ENCODE data around the gene SPDYE9. TPM values are rescaled to one million over a fixed set of nuclear protein-coding genes. Genes with fewer than 3 reads are reported as not detected.
"Not testable (repeated sequence)": the region's sequence is repeated elsewhere in the genome, so short reads cannot be mapped to it uniquely, and the experiment has no call there.

SPDYE9 gene
- total RNA-seq = not detected

GRCh38 chr7:73085938-73086337 lies at the start of gene SPDYE9:
Gene SPDYE9, minus strand, starts transcription at chr7:73086038. Its CDS starts 1,800 bp downstream, at chr7:73084238.
- CTCF ChIA-PET; DNase-seq; H3K27ac Mint-ChIP-seq; H3K9me3 Mint-ChIP-seq (ENCODE audit: insufficient read depth); H3K4me3 Mint-ChIP-seq; H3K36me3 Mint-ChIP-seq (ENCODE audit: low read depth); POLR2A ChIA-PET; H3K4me1 Mint-ChIP-seq (ENCODE audit: low read depth); H3K27me3 Mint-ChIP-seq (ENCODE audit: low read depth); ATAC-seq: not testable (repeated sequence)

- H3K27me3 Mint-ChIP-seq (ENCODE audit: low read depth); ATAC-seq; DNase-seq; H3K9me3 Mint-ChIP-seq (ENCODE audit: insufficient read depth); POLR2A ChIA-PET; H3K4me1 Mint-ChIP-seq (ENCODE audit: low read depth); CTCF ChIA-PET; H3K27ac Mint-ChIP-seq; H3K36me3 Mint-ChIP-seq (ENCODE audit: low read depth); H3K4me3 Mint-ChIP-seq: not testable (repeated sequence)
These were observed 49.0 kb upstream of the SPDYE9 start for GRCh38 chr7:73134866-73135265.

- H3K36me3 Mint-ChIP-seq (ENCODE audit: low read depth); POLR2A ChIA-PET; ATAC-seq; H3K4me3 Mint-ChIP-seq; H3K9me3 Mint-ChIP-seq (ENCODE audit: insufficient read depth); DNase-seq; CTCF ChIA-PET; H3K27ac Mint-ChIP-seq; H3K27me3 Mint-ChIP-seq (ENCODE audit: low read depth); H3K4me1 Mint-ChIP-seq (ENCODE audit: low read depth): not testable (repeated sequence)
These were observed 46.9 kb upstream of the SPDYE9 start for GRCh38 chr7:73132651-73133217.

DNA sequence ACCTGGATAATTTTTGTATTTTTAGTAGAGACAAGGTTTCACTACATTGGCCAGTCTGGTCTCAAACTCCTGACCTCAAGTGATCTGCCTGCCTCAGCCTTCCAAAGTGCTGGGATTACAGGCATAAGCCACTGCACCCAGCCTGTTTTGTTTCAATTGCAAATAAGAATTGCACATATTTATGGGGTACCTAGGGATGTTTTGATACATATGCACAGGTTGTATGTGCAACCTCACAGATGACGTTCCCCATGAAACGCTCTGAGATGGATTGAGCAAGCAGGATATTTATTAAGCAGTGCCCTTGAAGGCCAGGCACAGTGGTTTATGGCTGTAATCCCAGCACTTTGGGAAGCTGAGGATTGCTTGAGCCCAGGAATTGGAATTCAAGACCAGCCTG lies 44.8 kb upstream of the SPDYE9 start:
- H3K27me3 Mint-ChIP-seq (ENCODE audit: low read depth); ATAC-seq; H3K4me1 Mint-ChIP-seq (ENCODE audit: low read depth); DNase-seq; CTCF ChIA-PET; POLR2A ChIA-PET; H3K9me3 Mint-ChIP-seq (ENCODE audit: insufficient read depth); H3K27ac Mint-ChIP-seq; H3K36me3 Mint-ChIP-seq (ENCODE audit: low read depth); H3K4me3 Mint-ChIP-seq: not testable (repeated sequence)

- ATAC-seq = peak; percentile 34
- H3K27me3 Mint-ChIP-seq (ENCODE audit: low read depth); DNase-seq; POLR2A ChIA-PET; H3K27ac Mint-ChIP-seq; H3K9me3 Mint-ChIP-seq (ENCODE audit: insufficient read depth); CTCF ChIA-PET; H3K4me1 Mint-ChIP-seq (ENCODE audit: low read depth); H3K36me3 Mint-ChIP-seq (ENCODE audit: low read depth); H3K4me3 Mint-ChIP-seq: not testable (repeated sequence)
These were observed 38.3 kb upstream of the SPDYE9 start for GRCh38 chr7:73124126-73124525.

GRCh38 chr7:73122778-73123447 lies 37.1 kb upstream of the SPDYE9 start:
- CTCF ChIA-PET; H3K27ac Mint-ChIP-seq; DNase-seq; POLR2A ChIA-PET; ATAC-seq; H3K4me1 Mint-ChIP-seq (ENCODE audit: low read depth); H3K9me3 Mint-ChIP-seq (ENCODE audit: insufficient read depth); H3K4me3 Mint-ChIP-seq; H3K27me3 Mint-ChIP-seq (ENCODE audit: low read depth); H3K36me3 Mint-ChIP-seq (ENCODE audit: low read depth): not testable (repeated sequence)

- H3K36me3 Mint-ChIP-seq (ENCODE audit: low read depth); H3K27me3 Mint-ChIP-seq (ENCODE audit: low read depth); POLR2A ChIA-PET; H3K4me3 Mint-ChIP-seq; DNase-seq; H3K9me3 Mint-ChIP-seq (ENCODE audit: insufficient read depth); H3K4me1 Mint-ChIP-seq (ENCODE audit: low read depth); CTCF ChIA-PET; H3K27ac Mint-ChIP-seq: not testable (repeated sequence)
- ATAC-seq = peak; percentile 31
These were observed 32.3 kb upstream of the SPDYE9 start for GRCh38 chr7:73118155-73118554.

- POLR2A ChIA-PET = not testable (repeated sequence)
These were observed 28.0 kb downstream of the SPDYE9 start, which contains the start of gene SPDYE11 for GRCh38 chr7:73057811-73058210. Gene SPDYE11, minus strand, starts transcription at chr7:73057911. Its CDS starts 1,800 bp downstream, at chr7:73056111.

DNA sequence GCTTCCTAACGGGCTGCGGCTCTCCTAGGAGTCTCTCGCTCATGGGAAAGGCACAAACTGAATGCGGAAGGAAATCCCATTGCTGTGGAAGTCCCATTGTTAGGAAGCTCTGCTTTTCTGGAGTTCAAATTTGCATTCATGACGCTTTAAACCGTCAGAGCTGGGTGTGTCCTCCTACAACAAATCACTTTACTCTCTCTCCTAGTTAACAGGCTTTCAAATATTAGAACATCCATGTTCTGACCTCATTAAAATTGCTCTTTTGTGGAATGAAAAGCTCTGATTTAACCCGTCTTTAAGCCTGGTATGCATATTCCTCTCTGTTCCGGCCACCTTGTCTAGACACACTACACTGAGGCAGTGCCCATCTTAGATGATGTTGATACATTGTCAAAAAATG lies 56.2 kb downstream of the SPDYE9 start, which contains the start of gene SPDYE8:
SPDYE8 (minus strand) TSS at position 101 of the 400 bp plus-strand sequence. CDS start 1,800 bp downstream, outside the sequence.
- H3K27ac Mint-ChIP-seq; ATAC-seq; H3K27me3 Mint-ChIP-seq (ENCODE audit: low read depth); H3K36me3 Mint-ChIP-seq (ENCODE audit: low read depth); H3K9me3 Mint-ChIP-seq (ENCODE audit: insufficient read depth); H3K4me3 Mint-ChIP-seq; DNase-seq; CTCF ChIA-PET; POLR2A ChIA-PET; H3K4me1 Mint-ChIP-seq (ENCODE audit: low read depth): not testable (repeated sequence)

More at GRCh38 chr7:73057811-73058210, 28.0 kb downstream of the SPDYE9 start, which contains the start of gene SPDYE11:
- CTCF ChIA-PET; H3K4me1 Mint-ChIP-seq (ENCODE audit: low read depth); DNase-seq; H3K27me3 Mint-ChIP-seq (ENCODE audit: low read depth); H3K4me3 Mint-ChIP-seq; ATAC-seq; H3K36me3 Mint-ChIP-seq (ENCODE audit: low read depth); H3K9me3 Mint-ChIP-seq (ENCODE audit: insufficient read depth); H3K27ac Mint-ChIP-seq: not testable (repeated sequence)

Other genes starting within 250 kb of the SPDYE9 start
- 10 to 100 TPM; 58.4 to 63.4 TPM for gene POM121, start 160.9 kb downstream of the SPDYE9 start, total RNA-seq
- gene TRIM74, start 116.6 kb downstream of the SPDYE9 start, total RNA-seq = 1 to 10 TPM; 1.4 to 1.7 TPM
- not detected for gene SPDYE8, start 56.3 kb downstream of the SPDYE9 start, total RNA-seq
- not detected for gene SPDYE11, start 28.1 kb downstream of the SPDYE9 start, total RNA-seq
- gene NSUN5, start 222.8 kb upstream of the SPDYE9 start, total RNA-seq = 10 to 100 TPM; 53.6 to 54.1 TPM
- gene TRIM50, start 242.0 kb upstream of the SPDYE9 start, total RNA-seq = not detected
- gene FKBP6, start 242.1 kb upstream of the SPDYE9 start, total RNA-seq = not detected

Data from activated CD8-positive, alpha-beta T cell treated with anti-CD3 and anti-CD28 coated beads, Interleukin-2, amount 10 ng/mL, durations not matched to agents 7 days and 5 days (primary cell).